ENCODE data around the gene IGSF6.

DNA sequence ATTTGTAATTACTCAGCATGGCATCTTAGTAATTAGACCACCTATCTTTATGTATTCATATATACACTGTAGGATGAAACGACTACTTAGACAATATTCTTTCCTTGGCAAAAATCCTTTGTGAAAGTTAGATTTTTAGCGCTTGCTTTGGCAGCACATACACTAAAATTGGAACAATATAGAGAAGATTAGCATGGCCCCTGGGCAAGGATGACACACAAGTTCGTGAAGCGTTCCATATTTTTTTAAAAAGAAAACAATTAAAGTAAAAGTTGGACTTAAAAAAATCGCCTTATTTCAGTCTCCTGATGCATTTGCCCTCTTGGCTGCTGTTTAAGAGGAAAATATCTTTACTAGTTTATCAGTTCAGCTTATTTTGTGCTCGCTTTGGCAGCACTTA lies 10.5 kb downstream of the IGSF6 start:
- TF ChIP-seq POLR2A (IDR thresholded peaks at IDR 0.05; ENCODE audit: low read length) (no peak), GATA1 (IDR thresholded peaks at IDR 0.05; ENCODE audit: low read depth, low read length) (no peak)
